Gastroesophageal sphincter (tissue), 3 donors: ENCODE data around the gene PCDHGA10.
"Not testable (repeated sequence)": the region's sequence is repeated elsewhere in the genome, so short reads cannot be mapped to it uniquely, and the experiment has no call there.

ENCODE experiments used
- EP300 ChIP-seq: sonication (generic); formaldehyde crosslinking; IDR thresholded peaks from one replicate; pipeline ENCODE4 v1.6.1; 2017; ENCODE audit warnings: antibody characterized with exemption, mild to moderate bottlenecking
- POLR2AphosphoS5 ChIP-seq: sonication (generic); formaldehyde crosslinking; IDR thresholded peaks from one replicate; pipeline ENCODE4 v1.6.1; 2017; ENCODE audit warnings: antibody characterized with exemption
- TF ChIP-seq, protein P1 (sequence below), 4 experiments: fragments of 200-600 bp in 2 of 4; fragments of 450-650 bp in 2 of 4; sonication (generic) in 1 of 4; IDR thresholded peaks; one replicate each; pipeline ENCODE4 v1.5.1; 2017 to 2019; ENCODE audit warnings: antibody characterized with exemption in 4 of 4, mild to moderate bottlenecking in 2 of 4, moderate library complexity in 2 of 4

DNA sequence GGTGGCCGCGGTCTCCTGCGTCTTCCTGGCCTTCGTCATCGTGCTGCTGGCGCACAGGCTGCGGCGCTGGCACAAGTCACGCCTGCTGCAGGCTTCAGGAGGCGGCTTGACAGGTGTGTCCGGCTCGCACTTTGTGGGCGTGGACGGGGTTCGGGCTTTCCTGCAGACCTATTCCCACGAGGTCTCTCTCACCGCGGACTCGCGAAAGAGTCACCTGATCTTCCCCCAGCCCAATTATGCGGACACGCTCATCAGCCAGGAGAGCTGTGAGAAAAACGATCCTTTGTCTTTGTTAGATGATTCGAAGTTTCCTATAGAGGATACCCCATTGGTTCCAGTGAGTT is 2.5 kb downstream of the PCDHGA10 start:
- TF ChIP-seq, protein P1, sequence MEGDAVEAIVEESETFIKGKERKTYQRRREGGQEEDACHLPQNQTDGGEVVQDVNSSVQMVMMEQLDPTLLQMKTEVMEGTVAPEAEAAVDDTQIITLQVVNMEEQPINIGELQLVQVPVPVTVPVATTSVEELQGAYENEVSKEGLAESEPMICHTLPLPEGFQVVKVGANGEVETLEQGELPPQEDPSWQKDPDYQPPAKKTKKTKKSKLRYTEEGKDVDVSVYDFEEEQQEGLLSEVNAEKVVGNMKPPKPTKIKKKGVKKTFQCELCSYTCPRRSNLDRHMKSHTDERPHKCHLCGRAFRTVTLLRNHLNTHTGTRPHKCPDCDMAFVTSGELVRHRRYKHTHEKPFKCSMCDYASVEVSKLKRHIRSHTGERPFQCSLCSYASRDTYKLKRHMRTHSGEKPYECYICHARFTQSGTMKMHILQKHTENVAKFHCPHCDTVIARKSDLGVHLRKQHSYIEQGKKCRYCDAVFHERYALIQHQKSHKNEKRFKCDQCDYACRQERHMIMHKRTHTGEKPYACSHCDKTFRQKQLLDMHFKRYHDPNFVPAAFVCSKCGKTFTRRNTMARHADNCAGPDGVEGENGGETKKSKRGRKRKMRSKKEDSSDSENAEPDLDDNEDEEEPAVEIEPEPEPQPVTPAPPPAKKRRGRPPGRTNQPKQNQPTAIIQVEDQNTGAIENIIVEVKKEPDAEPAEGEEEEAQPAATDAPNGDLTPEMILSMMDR (IDR thresholded peaks at IDR 0.05), result not testable (repeated sequence)
- not testable (repeated sequence) for TF ChIP-seq EP300, POLR2AphosphoS5
